SK-N-SH (cell line): ENCODE data around the gene GALNT17. TPM values are rescaled to one million over a fixed set of nuclear protein-coding genes. Genes with fewer than 3 reads are reported as not detected.

Source experiments
- CTCF ChIA-PET: fragments of 300-600, 350-600 bp; formaldehyde crosslinking; extraction: SDS; loops from one replicate; lab custom pipeline; 2021; lab: Yijun Ruan, JAX
- POLR2A ChIA-PET: fragments of 350-600 bp; sonication (Branson Sonifier 250); formaldehyde crosslinking; extraction: SDS; loops from one replicate; lab custom pipeline; 2020; ENCODE audit warnings: antibody characterized with exemption, inconsistent platforms; lab: Yijun Ruan, JAX
- DNase-seq: peaks from one replicate; pipeline ENCODE4 v3.0.0; 2012
- H2AFZ ChIP-seq: fragments of 200-600 bp; sonication (generic); 2 replicates; pipeline ENCODE4 v1.8.1; 2016; ENCODE audit warnings: antibody characterized with exemption, mild to moderate bottlenecking, low read depth
- H3F3A ChIP-seq: fragments of 200-600 bp; sonication (generic); replicated peaks from 2 replicates; pipeline ENCODE3; 2016; ENCODE audit warnings: antibody characterized with exemption, mild to moderate bottlenecking; ENCODE audit not compliant: insufficient read depth
- H3K27ac ChIP-seq, 2 experiments: fragments of 200-500 bp in 1 of 2; fragments of 200-600 bp in 1 of 2; sonication (Bioruptor generic) in 1 of 2; sonication (generic), shearing (Covaris generic) in 1 of 2; 2 replicates each; pipeline versions ENCODE4 v1.5.1 to v1.6.1; 2014 to 2016; ENCODE audit warnings: low read depth in 2 of 2, inconsistent platforms in 1 of 2, low read length in 1 of 2, mild to moderate bottlenecking in 1 of 2, mixed read lengths in 1 of 2
- H3K27me3 ChIP-seq: fragments of 200-600 bp; sonication (generic), shearing (Covaris generic); 2 replicates; pipeline ENCODE4 v1.6.1; 2016; ENCODE audit warnings: mixed run types; ENCODE audit not compliant: insufficient read depth
- H3K36me3 ChIP-seq, 2 experiments: fragments of 200-500 bp in 1 of 2; fragments of 200-600 bp in 1 of 2; sonication (Bioruptor generic) in 1 of 2; sonication (generic) in 1 of 2; replicated peaks in 1 of 2; 2 replicates each; pipeline versions ENCODE3 to v1.5.1; 2014 to 2016; ENCODE audit warnings: low read length in 1 of 2, mild to moderate bottlenecking in 1 of 2; ENCODE audit not compliant: insufficient read depth in 2 of 2, control insufficient read depth in 1 of 2
- H3K4me1 ChIP-seq, 2 experiments: fragments of 200-500 bp in 1 of 2; fragments of 200-600 bp in 1 of 2; sonication (Bioruptor generic) in 1 of 2; sonication (generic), shearing (Covaris generic) in 1 of 2; 2 replicates each; pipeline versions ENCODE4 v1.5.1 to v1.6.1; 2014 to 2016; ENCODE audit warnings: low read depth in 1 of 2, low read length in 1 of 2, mixed run types in 1 of 2; ENCODE audit not compliant: insufficient read depth in 2 of 2, control insufficient read depth in 1 of 2
- H3K4me2 ChIP-seq: fragments of 200-600 bp; sonication (generic), shearing (Covaris generic); 2 replicates; pipeline ENCODE4 v1.6.1; 2017; ENCODE audit warnings: mixed run types
- H3K4me3 ChIP-seq, 2 experiments: fragments of 200-500 bp in 1 of 2; fragments of 200-600 bp in 1 of 2; sonication (Bioruptor generic) in 1 of 2; sonication (generic), shearing (Covaris generic) in 1 of 2; 2 replicates each; pipeline versions ENCODE4 v1.5.1 to v1.8.1; 2014 to 2016; ENCODE audit warnings: low read depth in 2 of 2, inconsistent platforms in 1 of 2, low read length in 1 of 2, mild to moderate bottlenecking in 1 of 2, mixed read lengths in 1 of 2, moderate library complexity in 1 of 2
- H3K79me2 ChIP-seq: fragments of 200-600 bp; sonication (generic); 2 replicates; pipeline ENCODE4 v1.8.1; 2017; ENCODE audit warnings: mild to moderate bottlenecking; ENCODE audit not compliant: insufficient read depth
- H3K9ac ChIP-seq: fragments of 200-600 bp; sonication (generic); 2 replicates; pipeline ENCODE4 v1.6.1; 2017; ENCODE audit warnings: mixed run types
- H3K9me2 ChIP-seq: fragments of 200-600 bp; sonication (generic); 2 replicates; pipeline ENCODE4 v1.6.1; 2017; ENCODE audit warnings: mixed run types
- H3K9me3 ChIP-seq: fragments of 200-600 bp; sonication (generic); 2 replicates; pipeline ENCODE4 v1.6.1; 2017; ENCODE audit warnings: mixed run types, mild to moderate bottlenecking, moderate library complexity
- H4K20me1 ChIP-seq: fragments of 200-600 bp; sonication (generic); 2 replicates; pipeline ENCODE4 v1.6.1; 2017; ENCODE audit warnings: mild to moderate bottlenecking, mixed run types; ENCODE audit not compliant: insufficient read depth
- FOXJ3 ChIP-seq: sonication (generic); formaldehyde crosslinking; IDR thresholded peaks from 2 replicates; pipeline ENCODE4 v1.5.1; 2020; ENCODE audit warnings: mild to moderate bottlenecking, missing genetic modification reagents
- FOXM1 ChIP-seq: IDR thresholded peaks from 2 replicates; pipeline ENCODE4 v1.4.0; 2012; ENCODE audit warnings: low read depth, mild to moderate bottlenecking
- GABPA ChIP-seq: IDR thresholded peaks from 2 replicates; pipeline ENCODE4 v1.4.0; 2012; ENCODE audit warnings: low read depth, mild to moderate bottlenecking
- JUND ChIP-seq: IDR thresholded peaks from 2 replicates; pipeline ENCODE4 v1.4.0; 2012
- NFIC ChIP-seq: IDR thresholded peaks from 2 replicates; pipeline ENCODE4 v1.4.0; 2012; ENCODE audit warnings: borderline replicate concordance
- RAD21 ChIP-seq: IDR thresholded peaks from 2 replicates; pipeline ENCODE4 v1.6.1; 2012; ENCODE audit warnings: mild to moderate bottlenecking, low read length
- RCOR1 ChIP-seq: fragments of 150-350 bp; IDR thresholded peaks from 2 replicates; pipeline ENCODE4 v1.6.1; 2017; ENCODE audit warnings: antibody characterized with exemption, low read length
- REST ChIP-seq: IDR thresholded peaks from 2 replicates; pipeline ENCODE4 v1.6.1; 2012; ENCODE audit warnings: mild to moderate bottlenecking, low read depth, low read length, moderate library complexity
- RXRA ChIP-seq: IDR thresholded peaks from 2 replicates; pipeline ENCODE4 v1.4.0; 2012; ENCODE audit warnings: low read depth, mild to moderate bottlenecking, borderline replicate concordance
- SMC3 ChIP-seq: IDR thresholded peaks from 2 replicates; pipeline ENCODE4 v1.6.1; 2012; ENCODE audit warnings: low read depth, low read length, improper control_type of control experiment
- TAF1 ChIP-seq: IDR thresholded peaks from 2 replicates; pipeline ENCODE4 v1.6.1; 2012; ENCODE audit warnings: low read depth, mild to moderate bottlenecking, low read length, moderate library complexity, borderline replicate concordance
- TCF12 ChIP-seq: IDR thresholded peaks from 2 replicates; pipeline ENCODE4 v1.4.0; 2012
- USF1 ChIP-seq: IDR thresholded peaks from 2 replicates; pipeline ENCODE4 v1.4.0; 2012; ENCODE audit warnings: low read depth, borderline replicate concordance
- USF2 ChIP-seq: fragments of 150-350 bp; IDR thresholded peaks from 2 replicates; pipeline ENCODE4 v1.6.1; 2017; ENCODE audit warnings: antibody characterized with exemption, low read length, low read depth, borderline replicate concordance
- YY1 ChIP-seq: IDR thresholded peaks from 2 replicates; pipeline ENCODE4 v1.4.0; 2012; ENCODE audit warnings: low read depth, mild to moderate bottlenecking
- WGBS: methylation state at CpG from one replicate; pipeline ENCODE4 v1.1.6; 2017; ENCODE audit warnings: low lambda C conversion rate; 5-methylcytosine and 5-hydroxymethylcytosine counted together
- polyA plus RNA-seq, 3 experiments: library from polyadenylated mRNA; depleted of rRNA; stranded (reverse); fragments of >200 nt; gene quantifications; 2 replicates each; pipeline ENCODE4 v1.2.3, GENCODE V29; 2012

The GALNT17 gene
- polyA plus RNA-seq, 1 of the 3 experiments (the other 2 are of a cell fraction): not detected

- no peak for TF ChIP-seq TAF1
- no peak for TF ChIP-seq RXRA
- TF ChIP-seq REST: no peak
- TF ChIP-seq RAD21: no peak
- TF ChIP-seq NFIC: no peak
- TF ChIP-seq USF1: no peak
- no peak for TF ChIP-seq SMC3
- TF ChIP-seq JUND: no peak
- no peak for TF ChIP-seq USF2
- TF ChIP-seq FOXJ3: no peak
- TF ChIP-seq RCOR1: no peak
- TF ChIP-seq FOXM1: no peak
- TF ChIP-seq TCF12: no peak
- TF ChIP-seq GABPA: no peak
- TF ChIP-seq YY1: no peak
- Histone ChIP-seq H3K9me3 (peaks cover 3% of the 10 kb centered on the region; the same call in 1 of the 2 replicates), H3K27me3 (no peaks in the 10 kb centered on the region), H2AFZ (no peak overlapping the region), H3K9ac (no peak overlapping the region), H4K20me1 (no peaks in the 10 kb centered on the region), H3K79me2 (no peaks in the 10 kb centered on the region), H3K4me2 (no peak overlapping the region), H3K9me2 (0 out of 2 replicates have a peak, but pooled peaks cover 4% of the 10 kb centered on the region), H3K27ac (no peak overlapping the region), H3K36me3 (no peaks in the 10 kb centered on the region), H3K4me3 (no peak overlapping the region), H3K4me1 (no peaks in the 10 kb centered on the region), H3F3A (no peaks in the 10 kb centered on the region)
- no peak for DNase-seq
- 33% methylated on average over 7 of the region's 7 CpGs for WGBS
- ChIA-PET CTCF (no interaction called here), POLR2A (no interaction called here)
Measured at GRCh38 chr7:71173955-71174354, 42.0 kb downstream of the GALNT17 start.
